SHP77 (cell line): ENCODE data around the gene FUT8.
"Not testable (repeated sequence)": the region's sequence is repeated elsewhere in the genome, so short reads cannot be mapped to it uniquely, and the experiment has no call there.

Experiments used
- DNase-seq, 2 experiments: peaks; one replicate each; lab custom pipeline; 2025; lab: John Stamatoyannopoulos, UW

Gene FUT8

GRCh38 chr14:65716813-65717212 is 304.3 kb downstream of the FUT8 start:
- DNase-seq = not testable (repeated sequence)

GRCh38 chr14:65717384-65717915 is 304.9 kb downstream of the FUT8 start:
- DNase-seq = not testable (repeated sequence)

- DNase-seq = no peak
Measured at GRCh38 chr14:65718629-65719028, 306.1 kb downstream of the FUT8 start.

- no peak for DNase-seq
Measured at GRCh38 chr14:65720171-65720570, 307.6 kb downstream of the FUT8 start.

GRCh38 chr14:65720743-65721142 is 308.2 kb downstream of the FUT8 start:
- DNase-seq = no peak

GRCh38 chr14:65723348-65723747 is 310.8 kb downstream of the FUT8 start:
- no peak for DNase-seq

GRCh38 chr14:65728604-65729003 is 316.1 kb downstream of the FUT8 start:
- no peak for DNase-seq

GRCh38 chr14:65729566-65729965 is 317.0 kb downstream of the FUT8 start:
- DNase-seq = no peak

- DNase-seq = no peak
Measured at GRCh38 chr14:65731933-65732506, 319.5 kb downstream of the FUT8 start.

- DNase-seq = no peak
Measured at GRCh38 chr14:65738339-65738738, 325.8 kb downstream of the FUT8 start.

GRCh38 chr14:65745396-65746190 is 333.1 kb downstream of the FUT8 start:
- no peak for DNase-seq

- DNase-seq = no peak
Measured at GRCh38 chr14:65748796-65749195, 336.3 kb downstream of the FUT8 start.

- DNase-seq = no peak
Measured at GRCh38 chr14:65749287-65749686, 336.8 kb downstream of the FUT8 start.

GRCh38 chr14:65750906-65751305 is 338.4 kb downstream of the FUT8 start:
- DNase-seq = peak; percentile 6 to 42

GRCh38 chr14:65751510-65751909 is 339.0 kb downstream of the FUT8 start:
- DNase-seq = no peak

GRCh38 chr14:65753061-65753460 is 340.5 kb downstream of the FUT8 start:
- no peak for DNase-seq

GRCh38 chr14:65755331-65755730 is 342.8 kb downstream of the FUT8 start:
- no peak for DNase-seq

GRCh38 chr14:65756880-65757279 is 344.4 kb downstream of the FUT8 start:
- DNase-seq = no peak

- no peak for DNase-seq
Measured at GRCh38 chr14:65769151-65769550, 356.6 kb downstream of the FUT8 start.

- no peak for DNase-seq
Measured at GRCh38 chr14:65770681-65771080, 358.2 kb downstream of the FUT8 start.

- no peak for DNase-seq
Measured at GRCh38 chr14:65771271-65771670, 358.7 kb downstream of the FUT8 start.

GRCh38 chr14:65772466-65772865 is 359.9 kb downstream of the FUT8 start:
- DNase-seq = no peak

GRCh38 chr14:65772921-65773574 is 360.5 kb downstream of the FUT8 start:
- DNase-seq = no peak
